CD4-positive, alpha-beta T cell (primary cell): ENCODE data around the gene LRRC57. TPM values are rescaled to one million over a fixed set of nuclear protein-coding genes. Genes with fewer than 3 reads are reported as not detected.

Experiments
- ATAC-seq: fragments of 200-7000 bp; cut with Tn5 transposase; one replicate; pipeline ENCODE4 v1.10.0; 2022; ENCODE audit warnings: mild to moderate bottlenecking; ENCODE audit not compliant: poor library complexity
- CTCF ChIA-PET: fragments of 350-600 bp; sonication (Branson Sonifier 250); formaldehyde crosslinking; loops from one replicate; lab custom pipeline; 2021; ENCODE audit warnings: antibody characterized with exemption, inconsistent platforms; lab: Charles Lee
- POLR2A ChIA-PET: fragments of 350-600 bp; sonication (Branson Sonifier 250); formaldehyde crosslinking; loops from one replicate; lab custom pipeline; 2021; ENCODE audit warnings: antibody characterized with exemption, inconsistent platforms; lab: Charles Lee
- DNase-seq, 14 experiments: peaks; one replicate each; pipeline ENCODE4 v3.0.0-alpha.2; 2013 to 2020; ENCODE audit warnings: mixed read lengths in 2 of 14
- H3K27ac ChIP-seq, 2 donors: one replicate each; pipeline versions ENCODE4 v1.5.1 to v1.7.0; 2013; ENCODE audit warnings: low read length in 2 of 2, low read depth in 1 of 2, mild to moderate bottlenecking in 1 of 2
- H3K27me3 ChIP-seq, 2 experiments: 1 replicate in 1 of 2; 2 replicates in 1 of 2; pipeline versions ENCODE4 v1.6.1 to v1.7.0; 2013; ENCODE audit warnings: low read length in 2 of 2, control low read depth in 1 of 2, mild to moderate bottlenecking in 1 of 2, moderate library complexity in 1 of 2; ENCODE audit not compliant: insufficient read depth in 2 of 2, control insufficient read depth in 1 of 2
- H3K36me3 ChIP-seq: one replicate; pipeline ENCODE4 v1.6.1; 2013; ENCODE audit warnings: low read length, control low read depth; ENCODE audit not compliant: insufficient read depth
- H3K4me1 ChIP-seq: one replicate; pipeline ENCODE4 v1.6.1; 2013; ENCODE audit warnings: low read length, control low read depth; ENCODE audit not compliant: insufficient read depth
- H3K4me3 ChIP-seq: one replicate; pipeline ENCODE4 v1.5.1; 2013; ENCODE audit warnings: mild to moderate bottlenecking, low read length, moderate library complexity
- H3K9me3 ChIP-seq, 2 experiments: 1 replicate in 1 of 2; 2 replicates in 1 of 2; pipeline versions ENCODE4 v1.6.1 to v1.7.0; 2013; ENCODE audit warnings: low read length in 2 of 2, mild to moderate bottlenecking in 2 of 2, control low read depth in 1 of 2, moderate library complexity in 1 of 2; ENCODE audit not compliant: control insufficient read depth in 1 of 2, insufficient read depth in 1 of 2
- H3K27ac Mint-ChIP-seq: one replicate; pipeline ENCODE4 v1.8.0; 2020; ENCODE audit warnings: mixed read lengths
- H3K27me3 Mint-ChIP-seq: one replicate; pipeline ENCODE4 v1.8.0; 2021; ENCODE audit warnings: mixed read lengths
- H3K36me3 Mint-ChIP-seq: one replicate; pipeline ENCODE4 v1.8.0; 2021; ENCODE audit warnings: low read depth, mixed read lengths
- H3K4me1 Mint-ChIP-seq: one replicate; pipeline ENCODE4 v1.8.0; 2021; ENCODE audit warnings: low read depth, mixed read lengths
- H3K4me3 Mint-ChIP-seq: one replicate; pipeline ENCODE4 v1.8.0; 2020; ENCODE audit warnings: mild to moderate bottlenecking, mixed read lengths
- H3K9me3 Mint-ChIP-seq: one replicate; pipeline ENCODE4 v1.8.0; 2020; ENCODE audit warnings: mixed read lengths
- CTCF ChIP-seq: fragments of 200-600 bp; IDR thresholded peaks from one replicate; pipeline ENCODE4 v1.8.0; 2022; ENCODE audit warnings: antibody characterized with exemption, mild to moderate bottlenecking
- intact Hi-C, 2 experiments: fragments of 100-400 bp; cut with DNase I in 1 of 2; cut with micrococcal nuclease in 1 of 2; formaldehyde crosslinking; loops; one replicate each; pipeline versions ENCODE4 v1.15.1 to v1.9.0; 2023 to 2025; cut with DNase I, micrococcal nuclease
- total RNA-seq, 174 experiments: library from RNA in 2 of 174; stranded (reverse) in 2 of 174; gene quantifications; one replicate each; pipeline ENCODE4 v1.2.3 and lab custom pipeline; 2021 to 2026

The LRRC57 gene
- total RNA-seq, 2 experiments from 2014 or later, result 25.8 to 29.6 TPM

- CTCF ChIA-PET, result interaction anchor here (1.2 kb wide), 1 partner anchor 11 kb away, joined by 3 read pairs; no protein-coding TSS in a partner anchor
- Histone ChIP-seq H3K27me3 (no peaks in the 10 kb centered on the region), H3K4me1 (peaks cover 18% of the 10 kb centered on the region), H3K27ac (peak overlapping the region; percentile 47 to 67), H3K4me3 (peak overlapping the region; percentile 62), H3K9me3 (no peaks in the 10 kb centered on the region), H3K36me3 (no peaks in the 10 kb centered on the region)
- ATAC-seq, result peak; percentile 100
- intact Hi-C loops, result no loop called here
- Mint-ChIP-seq H3K36me3 (no peaks in the 10 kb centered on the region), H3K9me3 (no peaks in the 10 kb centered on the region), H3K27ac (peak overlapping the region; percentile 86), H3K4me1 (peaks cover 40% of the 10 kb centered on the region), H3K4me3 (peak overlapping the region; percentile 87), H3K27me3 (peaks cover 13% of the 10 kb centered on the region)
- no peak for TF ChIP-seq CTCF
- peak; percentile 60 to 89 (median 78) for DNase-seq
- POLR2A ChIA-PET, result interaction anchor here (0.6 to 3.9 kb wide), 11 partner anchors 13 to 1175 kb away, joined by 3 to 28 read pairs (median 4); partner anchors contain the start of genes HAUS2, LCMT2, LRRC57 and SNAP23
These were observed 32.7 kb upstream of the LRRC57 start for GRCh38 chr15:42581272-42581730.

GRCh38 chr15:42578984-42579537 is 30.5 kb upstream of the LRRC57 start:
- Histone ChIP-seq H3K27me3 (no peaks in the 10 kb centered on the region), H3K27ac (no peak overlapping the region), H3K4me1 (peaks cover 32% of the 10 kb centered on the region), H3K9me3 (no peaks in the 10 kb centered on the region), H3K4me3 (no peak overlapping the region), H3K36me3 (no peaks in the 10 kb centered on the region)
- TF ChIP-seq CTCF, result no peak
- ATAC-seq, result no peak
- Mint-ChIP-seq H3K27ac (no peak overlapping the region), H3K27me3 (peaks cover 16% of the 10 kb centered on the region), H3K9me3 (no peaks in the 10 kb centered on the region), H3K4me3 (peak overlapping the region; percentile 34), H3K36me3 (no peaks in the 10 kb centered on the region), H3K4me1 (peaks cover 50% of the 10 kb centered on the region)
- intact Hi-C loops, result loop anchor here (5.0 kb wide), 3 partner anchors 73 to 528 kb away; partner anchors contain the start of genes CDAN1 (in 1 of the 2) and UBR1 (in 1 of the 2)
- CTCF ChIA-PET, result interaction anchor here (1.1 kb wide), 1 partner anchor 79 kb away, joined by 3 read pairs; no protein-coding TSS in a partner anchor
- POLR2A ChIA-PET, result no interaction called here
- no peak for DNase-seq

- DNase-seq, result peak in 1 of 14 experiments; percentile 5
- no peak overlapping the region for H3K27ac Mint-ChIP-seq
- Histone ChIP-seq H3K36me3 (no peaks in the 10 kb centered on the region), H3K4me3 (no peak overlapping the region), H3K27me3 (no peaks in the 10 kb centered on the region), H3K27ac (no peak overlapping the region), H3K4me1 (peaks cover 32% of the 10 kb centered on the region), H3K9me3 (no peaks in the 10 kb centered on the region)
- no peak for TF ChIP-seq CTCF
- CTCF ChIA-PET, result no interaction called here
- peak overlapping the region; percentile 50 for H3K4me3 Mint-ChIP-seq
- no peak for ATAC-seq
- intact Hi-C loops, result loop anchor here (5.0 kb wide), 3 partner anchors 75 to 530 kb away; partner anchors contain the start of genes CDAN1 (in 1 of the 2) and UBR1 (in 1 of the 2)
- H3K9me3 Mint-ChIP-seq, result no peaks in the 10 kb centered on the region
- H3K36me3 Mint-ChIP-seq, result no peaks in the 10 kb centered on the region
- peaks cover 16% of the 10 kb centered on the region for H3K27me3 Mint-ChIP-seq
- POLR2A ChIA-PET, result no interaction called here
- peaks cover 47% of the 10 kb centered on the region for H3K4me1 Mint-ChIP-seq
These were observed 29.0 kb upstream of the LRRC57 start for GRCh38 chr15:42577514-42578031.
